GM23248 (cell line): ENCODE data around the gene CYP27A1.

Experiments
- EZH2 ChIP-seq: fragments of 200-600 bp; sonication (generic); IDR thresholded peaks from 2 replicates; pipeline ENCODE4 v1.6.1; 2018; ENCODE audit warnings: antibody characterized with exemption, mild to moderate bottlenecking; ENCODE audit not compliant: insufficient read depth, poor library complexity, severe bottlenecking
- EZH2phosphoT487 ChIP-seq: fragments of 200-600 bp; sonication (generic); IDR thresholded peaks from 2 replicates; pipeline ENCODE4 v1.6.1; 2018; ENCODE audit warnings: antibody characterized with exemption, moderate library complexity, mild to moderate bottlenecking, low read depth; ENCODE audit not compliant: insufficient read depth

- TF ChIP-seq EZH2phosphoT487 (no peak), EZH2 (no peak)
Measured at GRCh38 chr2:218829868-218830451, 48.0 kb downstream of the CYP27A1 start.
